Limb (tissue), 2 donors: ENCODE results near the gene THAP2.

ENCODE experiments used
- DNase-seq, 2 donors: peaks; one replicate each; pipeline ENCODE4 v3.0.0-alpha.2; 2016; ENCODE audit errors: extremely low spot score in 2 of 2

THAP2 gene

GRCh38 chr12:71663561-71664410 lies at the start of gene THAP2, which contains the start of gene ZFC3H1:
THAP2 (plus strand) TSS chr12:71664301; CDS start chr12:71664510, 209 bp downstream.
ZFC3H1 (minus strand) TSS chr12:71663848; CDS start chr12:71663610, 238 bp downstream.
- peak; percentile 93 to 100 for DNase-seq

- DNase-seq: no peak
These were observed 42.2 kb upstream of the THAP2 start for GRCh38 chr12:71621938-71622337.

- DNase-seq: no peak
These were observed 38.6 kb upstream of the THAP2 start for GRCh38 chr12:71625476-71625875.

GRCh38 chr12:71626098-71626497 lies 38.0 kb upstream of the THAP2 start:
- no peak for DNase-seq

- DNase-seq: no peak
These were observed 37.3 kb upstream of the THAP2 start for GRCh38 chr12:71626768-71627167.

GRCh38 chr12:71627438-71628002 lies 36.6 kb upstream of the THAP2 start:
- DNase-seq: no peak

GRCh38 chr12:71636704-71637115 lies 27.4 kb upstream of the THAP2 start:
- peak in 1 of 2 donors; percentile 73 for DNase-seq

- DNase-seq: no peak
These were observed 25.6 kb upstream of the THAP2 start for GRCh38 chr12:71638499-71638898.

GRCh38 chr12:71639341-71639760 lies 24.8 kb upstream of the THAP2 start:
- no peak for DNase-seq

- no peak for DNase-seq
These were observed 23.8 kb upstream of the THAP2 start for GRCh38 chr12:71640316-71640715.

GRCh38 chr12:71641390-71641789 lies 22.7 kb upstream of the THAP2 start:
- no peak for DNase-seq

- DNase-seq: no peak
These were observed 21.8 kb upstream of the THAP2 start for GRCh38 chr12:71642264-71642663.

GRCh38 chr12:71645268-71645667 lies 18.8 kb upstream of the THAP2 start:
- no peak for DNase-seq

GRCh38 chr12:71646512-71646911 lies 17.6 kb upstream of the THAP2 start:
- DNase-seq: no peak

- DNase-seq: no peak
These were observed 15.6 kb upstream of the THAP2 start for GRCh38 chr12:71648537-71648936.

- DNase-seq: no peak
These were observed 14.7 kb upstream of the THAP2 start for GRCh38 chr12:71649401-71649800.

GRCh38 chr12:71652656-71653055 lies 11.4 kb upstream of the THAP2 start:
- DNase-seq: no peak

GRCh38 chr12:71653137-71653536 lies 11.0 kb upstream of the THAP2 start:
- DNase-seq: no peak

- DNase-seq: no peak
These were observed 9.9 kb upstream of the THAP2 start for GRCh38 chr12:71654200-71654599.

GRCh38 chr12:71655495-71655894 lies 8.6 kb upstream of the THAP2 start:
- no peak for DNase-seq

GRCh38 chr12:71655907-71656306 lies 8.2 kb upstream of the THAP2 start:
- DNase-seq: no peak

- DNase-seq: no peak
These were observed 7.4 kb upstream of the THAP2 start for GRCh38 chr12:71656740-71657139.

GRCh38 chr12:71661977-71662530 lies 2.0 kb upstream of the THAP2 start:
- no peak for DNase-seq
